ENCODE measurements around the gene SPEN. TPM values are rescaled to one million over a fixed set of nuclear protein-coding genes. Genes with fewer than 3 reads are reported as not detected.
"Not testable (repeated sequence)": the region's sequence is repeated elsewhere in the genome, so short reads cannot be mapped to it uniquely, and the experiment has no call there.

Gene SPEN
- polyA plus RNA-seq, 1 donor (not counting 4 experiments of a cell fraction or from before 2014, with no cell fraction given): 8.9 TPM

- Histone ChIP-seq H3K27ac (ENCODE audit: control insufficient read depth, insufficient read depth, low read length) (peak overlapping the region; percentile 62), H3K9me1 (ENCODE audit: control insufficient read depth, extremely low read depth, insufficient read depth, low read length) (no peaks in the 10 kb centered on the region), H3K4me1 (ENCODE audit: control insufficient read depth, extremely low read depth, insufficient read depth, low read length) (peaks cover 47% of the 10 kb centered on the region)
Measured at GRCh38 chr1:15918962-15919715, 71.6 kb downstream of the SPEN start.

GRCh38 chr1:15923241-15923640, 75.7 kb downstream of the SPEN start:
- Histone ChIP-seq H3K9me3 (ENCODE audit: control insufficient read depth, low read depth, low read length) (no peaks in the 10 kb centered on the region), H4K20me1 (ENCODE audit: control insufficient read depth, extremely low read depth, insufficient read depth, low read length) (no peaks in the 10 kb centered on the region), H3K9ac (ENCODE audit: control insufficient read depth, extremely low read depth, insufficient read depth, low read length) (peak overlapping the region; percentile 22), H3K27me3 (ENCODE audit: control insufficient read depth, extremely low read depth, insufficient read depth, low read length) (no peaks in the 10 kb centered on the region), H3K36me3 (ENCODE audit: control insufficient read depth in 2 of 2, extremely low read depth in 1 of 2, insufficient read depth in 2 of 2, low read length in 2 of 2) (peaks cover 3 to 32% of the 10 kb centered on the region in 2 experiments), H3K27ac (ENCODE audit: control insufficient read depth, insufficient read depth, low read length) (peak overlapping the region; percentile 64), H3K4me2 (ENCODE audit: control insufficient read depth, extremely low read depth, insufficient read depth, low read depth, low read length) (peak overlapping the region; percentile 61), H3K79me2 (ENCODE audit: control insufficient read depth, insufficient read depth, low read length) (peaks cover 16% of the 10 kb centered on the region), H3K9me1 (ENCODE audit: control insufficient read depth, extremely low read depth, insufficient read depth, low read length) (no peaks in the 10 kb centered on the region), H3K4me3 (ENCODE audit: control insufficient read depth in 2 of 3, extremely low read depth in 1 of 3, insufficient read depth in 2 of 3, low read depth in 1 of 3, low read length in 3 of 3) (no peak overlapping the region), H2AFZ (ENCODE audit: control insufficient read depth, low read length) (no peak overlapping the region), H3K4me1 (ENCODE audit: control insufficient read depth, extremely low read depth, insufficient read depth, low read length) (peaks cover 44% of the 10 kb centered on the region)
- dilution Hi-C loops (cut with MboI; ENCODE audit: extremely low pct_ligation_motif_present, low sequenced_read_pairs): no loop called here
- no peak for TF ChIP-seq CTCF (optimal IDR thresholded peaks at IDR 0.05 in 1 of 3, IDR thresholded peaks at IDR 0.05 in 1 of 3, conservative IDR thresholded peaks at IDR 0.05 in 1 of 3; ENCODE audit: extremely low read depth in 1 of 3, insufficient read depth in 2 of 3, low read length in 3 of 3)
- no peak for TF ChIP-seq EZH2 (IDR thresholded peaks at IDR 0.05; ENCODE audit: low read length)
- DNase-seq (ENCODE audit: low read depth, low spot score) (peak; percentile 58), FAIRE-seq (peak; percentile 92)

More at GRCh38 chr1:15918962-15919715, 71.6 kb downstream of the SPEN start:
- Histone ChIP-seq H3K9ac (ENCODE audit: control insufficient read depth, extremely low read depth, insufficient read depth, low read length) (peak overlapping the region; percentile 30), H3K36me3 (ENCODE audit: control insufficient read depth in 2 of 2, extremely low read depth in 1 of 2, insufficient read depth in 2 of 2, low read length in 2 of 2) (peaks cover 1 to 23% of the 10 kb centered on the region in 2 experiments), H2AFZ (ENCODE audit: control insufficient read depth, low read length) (no peak overlapping the region), H3K4me2 (ENCODE audit: control insufficient read depth, extremely low read depth, insufficient read depth, low read depth, low read length) (peak overlapping the region; percentile 59), H3K4me3 (ENCODE audit: control insufficient read depth in 2 of 3, extremely low read depth in 1 of 3, insufficient read depth in 2 of 3, low read depth in 1 of 3, low read length in 3 of 3) (no peak overlapping the region), H3K79me2 (ENCODE audit: control insufficient read depth, insufficient read depth, low read length) (peaks cover 38% of the 10 kb centered on the region), H4K20me1 (ENCODE audit: control insufficient read depth, extremely low read depth, insufficient read depth, low read length) (no peaks in the 10 kb centered on the region), H3K27me3 (ENCODE audit: control insufficient read depth, extremely low read depth, insufficient read depth, low read length) (no peaks in the 10 kb centered on the region), H3K9me3 (ENCODE audit: control insufficient read depth, low read depth, low read length) (no peaks in the 10 kb centered on the region)
- dilution Hi-C loops (cut with MboI; ENCODE audit: extremely low pct_ligation_motif_present, low sequenced_read_pairs): no loop called here
- DNase-seq (ENCODE audit: low read depth, low spot score) (peak; percentile 41), FAIRE-seq (peak; percentile 88)
- TF ChIP-seq EZH2 (IDR thresholded peaks at IDR 0.05; ENCODE audit: low read length): no peak
- TF ChIP-seq CTCF (optimal IDR thresholded peaks at IDR 0.05 in 1 of 3, IDR thresholded peaks at IDR 0.05 in 1 of 3, conservative IDR thresholded peaks at IDR 0.05 in 1 of 3; ENCODE audit: extremely low read depth in 1 of 3, insufficient read depth in 2 of 3, low read length in 3 of 3): no peak

GRCh38 chr1:15926448-15926847, 78.9 kb downstream of the SPEN start:
- H3K36me3 ChIP-seq (ENCODE audit: control insufficient read depth in 2 of 2, extremely low read depth in 1 of 2, insufficient read depth in 2 of 2, low read length in 2 of 2): peaks cover 20 to 38% of the 10 kb centered on the region in 2 experiments
- H3K9ac ChIP-seq (ENCODE audit: control insufficient read depth, extremely low read depth, insufficient read depth, low read length); H3K27ac ChIP-seq (ENCODE audit: control insufficient read depth, insufficient read depth, low read length); H3K9me1 ChIP-seq (ENCODE audit: control insufficient read depth, extremely low read depth, insufficient read depth, low read length); H3K4me3 ChIP-seq (ENCODE audit: control insufficient read depth in 2 of 3, extremely low read depth in 1 of 3, insufficient read depth in 2 of 3, low read depth in 1 of 3, low read length in 3 of 3); H3K27me3 ChIP-seq (ENCODE audit: control insufficient read depth, extremely low read depth, insufficient read depth, low read length); FAIRE-seq; DNase-seq (ENCODE audit: low read depth, low spot score); H3K79me2 ChIP-seq (ENCODE audit: control insufficient read depth, insufficient read depth, low read length); H3K4me2 ChIP-seq (ENCODE audit: control insufficient read depth, extremely low read depth, insufficient read depth, low read depth, low read length); H2AFZ ChIP-seq (ENCODE audit: control insufficient read depth, low read length); H3K9me3 ChIP-seq (ENCODE audit: control insufficient read depth, low read depth, low read length); dilution Hi-C loops (cut with MboI; ENCODE audit: extremely low pct_ligation_motif_present, low sequenced_read_pairs); H4K20me1 ChIP-seq (ENCODE audit: control insufficient read depth, extremely low read depth, insufficient read depth, low read length): not testable (repeated sequence)
- peaks cover 27% of the 10 kb centered on the region for H3K4me1 ChIP-seq (ENCODE audit: control insufficient read depth, extremely low read depth, insufficient read depth, low read length)

Measured in keratinocyte (primary cell).